GM12892 (cell line): ENCODE results near the gene TEX30.

Experiments
- POLR2A ChIP-seq: IDR thresholded peaks from 2 replicates; pipeline ENCODE4 v1.6.1; 2011; ENCODE audit warnings: low read depth, low read length, control low read depth
- POLR2AphosphoS5 ChIP-seq: IDR thresholded peaks from 2 replicates; pipeline ENCODE4 v1.6.1; 2011; ENCODE audit warnings: low read depth, low read length, control low read depth

DNA sequence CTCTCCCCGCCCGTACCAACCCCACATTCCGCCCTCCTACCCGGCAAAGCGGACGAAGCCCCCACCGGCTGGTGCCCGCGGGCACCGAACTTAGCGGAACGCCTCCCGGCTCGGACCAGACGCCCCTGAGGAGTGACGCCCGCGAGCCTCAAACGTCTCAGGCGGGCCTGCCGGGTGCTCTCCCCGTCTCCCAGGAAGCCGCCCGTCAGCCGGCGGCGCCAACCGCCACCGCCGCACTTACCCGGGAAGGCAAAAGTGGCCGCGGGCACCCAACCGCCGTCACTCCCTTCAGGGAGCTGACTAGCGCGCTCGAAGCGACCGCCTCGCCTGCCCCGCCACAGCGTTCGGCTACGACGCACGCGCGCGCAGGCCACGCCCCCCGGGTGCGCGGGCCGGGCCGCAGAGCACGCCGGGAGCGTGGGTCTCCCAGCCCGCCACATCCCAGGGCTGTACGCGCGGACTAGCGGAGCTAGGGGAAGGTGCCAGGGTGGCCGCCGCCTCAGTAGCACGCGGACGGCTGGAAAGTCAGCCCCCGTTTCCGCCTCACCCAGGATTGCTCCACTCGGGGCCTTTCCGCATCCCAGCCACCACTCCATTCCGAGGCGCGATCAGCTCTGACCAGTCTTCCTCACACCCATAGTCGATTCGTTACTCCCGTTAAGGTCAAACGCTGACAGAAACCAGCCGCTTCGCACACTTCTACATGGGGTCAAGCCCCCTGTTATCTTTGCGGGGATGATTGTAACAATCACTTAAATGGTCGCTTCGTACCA lies at the start of gene TEX30:
- TF ChIP-seq POLR2A (peak; percentile 98), POLR2AphosphoS5 (peak; percentile 97)
